DMS153 treated with DMSO at 0.1 percent for 48 hours (cell line): ENCODE measurements around the gene ZEB2.

ENCODE experiments used
- DNase-seq: peaks from one replicate; lab custom pipeline; 2025; ENCODE audit not compliant: unreplicated experiment; lab: John Stamatoyannopoulos, UW

The ZEB2 gene

GRCh38 chr2:144429396-144430112, 90.4 kb downstream of the ZEB2 start:
- no peak for DNase-seq

GRCh38 chr2:144426981-144427479, 92.9 kb downstream of the ZEB2 start:
- no peak for DNase-seq

GRCh38 chr2:144426355-144426754, 93.6 kb downstream of the ZEB2 start:
- DNase-seq, result no peak

GRCh38 chr2:144424559-144425240, 95.2 kb downstream of the ZEB2 start:
- no peak for DNase-seq

GRCh38 chr2:144421606-144422510, 98.1 kb downstream of the ZEB2 start:
- no peak for DNase-seq

GRCh38 chr2:144419218-144419617, 100.7 kb downstream of the ZEB2 start:
- DNase-seq, result no peak

- no peak for DNase-seq
Measured at GRCh38 chr2:144415386-144415785, 104.5 kb downstream of the ZEB2 start.

- no peak for DNase-seq
Measured at GRCh38 chr2:144414324-144414845, 105.5 kb downstream of the ZEB2 start.

GRCh38 chr2:144412709-144413108, 107.2 kb downstream of the ZEB2 start:
- no peak for DNase-seq

- no peak for DNase-seq
Measured at GRCh38 chr2:144411473-144411872, 108.4 kb downstream of the ZEB2 start.

GRCh38 chr2:144409241-144409640, 110.7 kb downstream of the ZEB2 start:
- DNase-seq, result no peak

GRCh38 chr2:144407262-144407661, 112.7 kb downstream of the ZEB2 start:
- DNase-seq, result no peak

GRCh38 chr2:144405982-144406788, 113.7 kb downstream of the ZEB2 start:
- DNase-seq, result no peak

- DNase-seq, result no peak
Measured at GRCh38 chr2:144405321-144405720, 114.6 kb downstream of the ZEB2 start.

GRCh38 chr2:144404586-144405314, 115.2 kb downstream of the ZEB2 start:
- no peak for DNase-seq

- DNase-seq, result no peak
Measured at GRCh38 chr2:144403933-144404332, 116.0 kb downstream of the ZEB2 start.

GRCh38 chr2:144402251-144402650, 117.7 kb downstream of the ZEB2 start:
- no peak for DNase-seq

GRCh38 chr2:144401036-144401435, 118.9 kb downstream of the ZEB2 start:
- no peak for DNase-seq

- DNase-seq, result no peak
Measured at GRCh38 chr2:144396318-144396717, 123.6 kb downstream of the ZEB2 start.
